HepG2 (cell line): ENCODE results near the gene HOXA11. TPM values are rescaled to one million over a fixed set of nuclear protein-coding genes. Genes with fewer than 3 reads are reported as not detected.

Experiments used
- ARNT ChIP-seq: fragments of 450-650 bp; IDR thresholded peaks from 2 replicates; pipeline ENCODE4 v1.6.1; 2017
- BRD4 ChIP-seq: sonication (generic); formaldehyde crosslinking; IDR thresholded peaks from 2 replicates; pipeline ENCODE4 v1.4.0; 2020; ENCODE audit warnings: missing genetic modification reagents
- CAMTA2 ChIP-seq: sonication (generic); formaldehyde crosslinking; IDR thresholded peaks from 2 replicates; pipeline ENCODE4 v1.4.0; 2020; ENCODE audit warnings: mild to moderate bottlenecking, missing genetic modification reagents, borderline replicate concordance
- CENPX ChIP-seq: sonication (generic); formaldehyde crosslinking; IDR thresholded peaks from 2 replicates; pipeline ENCODE4 v1.9.0; 2021; ENCODE audit warnings: mild to moderate bottlenecking, missing genetic modification reagents, moderate library complexity
- FOXA1 ChIP-seq, 2 experiments: fragments of 450-650 bp in 1 of 2; sonication (generic) in 1 of 2; formaldehyde crosslinking in 1 of 2; IDR thresholded peaks; 2 replicates each; pipeline versions ENCODE4 v1.4.0 to v1.6.1; 2016 to 2020; ENCODE audit warnings: missing genetic modification reagents in 1 of 2
- FOXP1 ChIP-seq, 2 experiments: fragments of 450-650 bp in 1 of 2; IDR thresholded peaks; 2 replicates each; pipeline ENCODE4 v1.6.1; 2017 to 2018; ENCODE audit warnings: antibody characterized with exemption in 1 of 2
- HNF4G ChIP-seq, 2 experiments: sonication (generic) in 1 of 2; formaldehyde crosslinking in 1 of 2; IDR thresholded peaks; 2 replicates each; pipeline versions ENCODE4 v1.4.0 to v1.6.1; 2011 to 2020; ENCODE audit warnings: borderline replicate concordance in 2 of 2, low read depth in 2 of 2, mild to moderate bottlenecking in 2 of 2, low read length in 1 of 2, missing genetic modification reagents in 1 of 2, moderate library complexity in 1 of 2
- KLF16 ChIP-seq, 2 experiments: sonication (generic) in 1 of 2; formaldehyde crosslinking in 1 of 2; IDR thresholded peaks; 2 replicates each; pipeline versions ENCODE4 v1.6.1 to v1.8.0; 2016 to 2023; ENCODE audit warnings: missing genetic modification reagents in 2 of 2, missing compliant biosample characterization in 1 of 2
- MYPOP ChIP-seq: sonication (generic); formaldehyde crosslinking; IDR thresholded peaks from 2 replicates; pipeline ENCODE4 v1.8.1; 2023; ENCODE audit warnings: mild to moderate bottlenecking, moderate library complexity, missing genetic modification reagents
- NCOA1 ChIP-seq: sonication (generic); formaldehyde crosslinking; IDR thresholded peaks from 2 replicates; pipeline ENCODE4 v1.9.0; 2021; ENCODE audit warnings: missing genetic modification reagents
- NFE2 ChIP-seq: sonication (generic); formaldehyde crosslinking; IDR thresholded peaks from 2 replicates; pipeline ENCODE4 v1.4.0; 2020; ENCODE audit warnings: missing genetic modification reagents
- PTBP1 ChIP-seq: fragments of 200-400 bp; formaldehyde crosslinking; IDR thresholded peaks from 2 replicates; pipeline ENCODE4 v1.6.1; 2018; ENCODE audit warnings: low read length, low read depth; ENCODE audit not compliant: poor library complexity, severe bottlenecking
- RCOR2 ChIP-seq: IDR thresholded peaks from 2 replicates; pipeline ENCODE4 v1.6.1; 2016; ENCODE audit warnings: missing biosample characterization, missing genetic modification reagents
- SIN3A ChIP-seq: IDR thresholded peaks from 2 replicates; pipeline ENCODE4 v1.6.1; 2011; ENCODE audit warnings: low read depth, mild to moderate bottlenecking, control low read depth, low read length, borderline replicate concordance
- SMAD1 ChIP-seq: sonication (generic); formaldehyde crosslinking; IDR thresholded peaks from 2 replicates; pipeline ENCODE4 v1.4.0; 2020; ENCODE audit warnings: missing genetic modification reagents, low read depth, mild to moderate bottlenecking, borderline replicate concordance
- SUZ12 ChIP-seq: fragments of 150-350 bp; IDR thresholded peaks from 2 replicates; pipeline ENCODE4 v1.6.1; 2014; ENCODE audit warnings: low read depth, low read length
- TAF1 ChIP-seq: sonication (generic); formaldehyde crosslinking; IDR thresholded peaks from 2 replicates; pipeline ENCODE4 v1.4.0; 2020; ENCODE audit warnings: missing genetic modification reagents
- TRIM22 ChIP-seq: fragments of 450-650 bp; IDR thresholded peaks from 2 replicates; pipeline ENCODE4 v1.6.1; 2017
- ZBTB8A ChIP-seq: sonication (generic); formaldehyde crosslinking; IDR thresholded peaks from 2 replicates; pipeline ENCODE4 v1.4.0; 2020; ENCODE audit warnings: mild to moderate bottlenecking, low read depth, missing genetic modification reagents, borderline replicate concordance
- ZIK1 ChIP-seq: sonication (generic); formaldehyde crosslinking; IDR thresholded peaks from 2 replicates; pipeline ENCODE4 v1.5.0; 2020; ENCODE audit warnings: mild to moderate bottlenecking, low read depth, missing genetic modification reagents, borderline replicate concordance
- ZNF331 ChIP-seq: sonication (generic); formaldehyde crosslinking; IDR thresholded peaks from 2 replicates; pipeline ENCODE4 v1.4.0; 2020; ENCODE audit warnings: missing genetic modification reagents
- ZNF556 ChIP-seq: sonication (generic); formaldehyde crosslinking; IDR thresholded peaks from 2 replicates; pipeline ENCODE4 v1.4.0; 2020; ENCODE audit warnings: mild to moderate bottlenecking, missing genetic modification reagents, borderline replicate concordance
- ZNF652 ChIP-seq: IDR thresholded peaks from 2 replicates; pipeline ENCODE4 v1.6.1; 2016; ENCODE audit warnings: low read depth, borderline replicate concordance
- ZNF83 ChIP-seq: sonication (generic); formaldehyde crosslinking; IDR thresholded peaks from 2 replicates; pipeline ENCODE4 v1.4.0; 2020; ENCODE audit warnings: missing genetic modification reagents, mild to moderate bottlenecking, borderline replicate concordance
- ZNF878 ChIP-seq: sonication (generic); formaldehyde crosslinking; IDR thresholded peaks from 2 replicates; pipeline ENCODE4 v1.8.1; 2023; ENCODE audit warnings: mild to moderate bottlenecking, missing genetic modification reagents, moderate library complexity
- polyA plus RNA-seq, 8 experiments: library from polyadenylated mRNA; depleted of rRNA in 3 of 8; stranded (reverse) in 7 of 8; unstranded in 1 of 8; fragments of >200 nt; fragmentation: Illumina TruSeq in 4 of 8; extraction: Trizol in 4 of 8; gene quantifications; 2 replicates each; pipeline versions ENCODE4 v1.2.1 to v1.2.3, GENCODE V29; 2011 to 2016; ENCODE audit warnings: low read depth in 4 of 8, missing spikeins in 1 of 8, mixed read lengths in 1 of 8; ENCODE audit not compliant: insufficient read depth in 1 of 8
- total RNA-seq, 5 experiments: library from RNA; depleted of rRNA; stranded (reverse); fragments of >200 nt; fragmentation: Illumina TruSeq; extraction: Trizol; gene quantifications; 2 replicates each; pipeline ENCODE4 v1.2.3, GENCODE V29; 2016; ENCODE audit warnings: low read depth in 1 of 5
- TF ChIP-seq, protein P1 (sequence below): sonication (generic); formaldehyde crosslinking; conservative IDR thresholded peaks from 2 replicates; pipeline ENCODE4 v1.8.1; 2023; ENCODE audit warnings: missing genetic modification reagents
- TF ChIP-seq, protein P2 (sequence below): sonication (generic); formaldehyde crosslinking; IDR thresholded peaks from 2 replicates; pipeline ENCODE4 v1.8.1; 2023; ENCODE audit warnings: mild to moderate bottlenecking, missing genetic modification reagents, borderline replicate concordance

Gene HOXA11
- total and polyA plus RNA-seq, 2 of the 13 experiments (the other 11 are each of a cell fraction or from before 2014, with no cell fraction given), result not detected

DNA sequence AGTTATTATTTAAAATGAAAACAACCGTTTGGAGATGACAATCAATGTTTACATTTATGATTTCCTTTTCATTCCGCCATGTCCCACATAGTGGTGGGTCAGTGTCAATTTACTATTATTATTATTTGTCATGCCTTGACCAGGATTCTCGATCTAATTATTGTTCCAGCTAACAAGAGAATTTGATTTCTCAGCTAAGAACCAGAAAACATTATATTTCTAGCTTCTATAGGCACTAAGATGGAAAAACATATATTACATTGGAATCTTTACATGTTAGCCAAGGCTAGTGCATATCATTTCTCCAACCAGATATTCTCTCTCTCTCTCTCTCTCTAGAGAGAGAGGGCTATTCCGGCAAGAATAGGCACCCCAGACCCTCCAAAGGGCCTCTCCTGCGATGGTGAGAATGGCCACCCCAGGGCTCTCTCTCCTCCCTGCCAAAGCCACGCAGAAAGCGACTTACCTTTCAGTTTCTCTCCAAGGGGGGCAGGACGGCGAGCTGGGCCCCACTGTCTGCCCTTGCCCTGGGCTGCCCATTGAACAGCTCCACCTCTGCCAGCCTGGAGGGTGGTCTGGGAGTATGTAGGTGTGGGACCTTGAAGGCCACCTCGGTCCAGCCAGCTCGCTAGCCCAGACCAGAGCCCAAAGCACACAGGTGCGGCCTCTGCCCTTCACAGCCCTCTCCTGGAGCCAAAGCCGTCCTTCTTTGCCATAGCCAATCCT lies 35.0 kb downstream of the HOXA11 start (continued):
- TF ChIP-seq FOXA1 (IDR thresholded peaks at IDR 0.05) (no peak), FOXA1 (CRISPR knock-in tag; IDR thresholded peaks at IDR 0.05) (no peak), BRD4 (CRISPR knock-in tag) (no peak), ZNF878 (CRISPR knock-in tag) (no peak), CAMTA2 (no peak), ZIK1 (CRISPR knock-in tag) (no peak), NCOA1 (no peak), SMAD1 (CRISPR knock-in tag) (peak; percentile 19; the same call in 1 of the 2 replicates), ZNF652 (no peak), ZNF556 (CRISPR knock-in tag) (no peak), PTBP1 (no peak), SIN3A (no peak), HNF4G (IDR thresholded peaks at IDR 0.05; ENCODE audit: borderline replicate concordance, low read depth, low read length) (no peak), HNF4G (CRISPR knock-in tag; IDR thresholded peaks at IDR 0.05; ENCODE audit: borderline replicate concordance, low read depth) (no peak), ZNF83 (CRISPR knock-in tag) (0 out of 2 replicates have a peak, but pooled peaks have one; percentile 29), SUZ12 (no peak), RCOR2 (CRISPR knock-in tag) (no peak), CENPX (no peak), TRIM22 (no peak), KLF16 (CRISPR knock-in tag; IDR thresholded peaks at IDR 0.05) (no peak), MYPOP (CRISPR knock-in tag) (0 out of 2 replicates have a peak, but pooled peaks have one; percentile 39), FOXP1 (IDR thresholded peaks at IDR 0.05) (no peak), FOXP1 (CRISPR knock-in tag; IDR thresholded peaks at IDR 0.05) (no peak), ZNF331 (CRISPR knock-in tag) (no peak), TAF1 (no peak), ZBTB8A (CRISPR knock-in tag) (no peak), ARNT (no peak), NFE2 (CRISPR knock-in tag) (no peak)
- TF ChIP-seq, protein P1, sequence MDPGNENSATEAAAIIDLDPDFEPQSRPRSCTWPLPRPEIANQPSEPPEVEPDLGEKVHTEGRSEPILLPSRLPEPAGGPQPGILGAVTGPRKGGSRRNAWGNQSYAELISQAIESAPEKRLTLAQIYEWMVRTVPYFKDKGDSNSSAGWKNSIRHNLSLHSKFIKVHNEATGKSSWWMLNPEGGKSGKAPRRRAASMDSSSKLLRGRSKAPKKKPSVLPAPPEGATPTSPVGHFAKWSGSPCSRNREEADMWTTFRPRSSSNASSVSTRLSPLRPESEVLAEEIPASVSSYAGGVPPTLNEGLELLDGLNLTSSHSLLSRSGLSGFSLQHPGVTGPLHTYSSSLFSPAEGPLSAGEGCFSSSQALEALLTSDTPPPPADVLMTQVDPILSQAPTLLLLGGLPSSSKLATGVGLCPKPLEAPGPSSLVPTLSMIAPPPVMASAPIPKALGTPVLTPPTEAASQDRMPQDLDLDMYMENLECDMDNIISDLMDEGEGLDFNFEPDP (CRISPR knock-in tag), result 0 out of 2 replicates have a peak, but pooled peaks have one; percentile 75
- TF ChIP-seq, protein P2, sequence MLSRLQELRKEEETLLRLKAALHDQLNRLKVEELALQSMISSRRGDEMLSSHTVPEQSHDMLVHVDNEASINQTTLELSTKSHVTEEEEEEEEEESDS, result no peak
